Astrocyte of the spinal cord (primary cell): ENCODE measurements around the gene SNRNP200.

Experiments used
- DNase-seq: peaks from one replicate; pipeline ENCODE4 v3.0.0; 2011; ENCODE audit warnings: low read depth, low spot score
- H3K4me3 ChIP-seq: 2 replicates; pipeline ENCODE4 v1.5.1; 2011; ENCODE audit warnings: low read depth, mild to moderate bottlenecking, low read length, moderate library complexity
- CTCF ChIP-seq: IDR thresholded peaks from 2 replicates; pipeline ENCODE4 v1.5.1; 2012; ENCODE audit warnings: low read depth, mild to moderate bottlenecking, low read length, inconsistent platforms
- in situ Hi-C: cut with HindIII; loops from 2 replicates; pipeline ENCODE4 v1.10.0; 2017; ENCODE audit warnings: low sequenced_read_pairs

The SNRNP200 gene

GRCh38 chr2:96249654-96250053, 55.7 kb downstream of the SNRNP200 start:
- in situ Hi-C loops, result no loop called here

GRCh38 chr2:96248624-96249023, 56.7 kb downstream of the SNRNP200 start:
- in situ Hi-C loops, result no loop called here
- no peak for DNase-seq
- TF ChIP-seq CTCF, result no peak
- H3K4me3 ChIP-seq, result no peak overlapping the region

More at GRCh38 chr2:96249654-96250053, 55.7 kb downstream of the SNRNP200 start:
- no peak overlapping the region for H3K4me3 ChIP-seq
- peak; percentile 29 for DNase-seq
- no peak for TF ChIP-seq CTCF

- no peak for DNase-seq
- TF ChIP-seq CTCF, result no peak
- no peak overlapping the region for H3K4me3 ChIP-seq
- in situ Hi-C loops, result no loop called here
Measured at GRCh38 chr2:96247896-96248295, 57.5 kb downstream of the SNRNP200 start.

- no peak for DNase-seq
- H3K4me3 ChIP-seq, result no peak overlapping the region
- in situ Hi-C loops, result no loop called here
- TF ChIP-seq CTCF, result no peak
Measured at GRCh38 chr2:96247009-96247408, 58.3 kb downstream of the SNRNP200 start.

- TF ChIP-seq CTCF, result no peak
- in situ Hi-C loops, result no loop called here
- DNase-seq, result peak; percentile 51
- H3K4me3 ChIP-seq, result no peak overlapping the region
Measured at GRCh38 chr2:96245609-96246390, 59.5 kb downstream of the SNRNP200 start.

GRCh38 chr2:96243843-96244242, 61.5 kb downstream of the SNRNP200 start:
- H3K4me3 ChIP-seq, result no peak overlapping the region
- DNase-seq, result no peak
- in situ Hi-C loops, result no loop called here
- TF ChIP-seq CTCF, result no peak
